ENCODE results near the gene CEPT1.

Gene CEPT1

DNA sequence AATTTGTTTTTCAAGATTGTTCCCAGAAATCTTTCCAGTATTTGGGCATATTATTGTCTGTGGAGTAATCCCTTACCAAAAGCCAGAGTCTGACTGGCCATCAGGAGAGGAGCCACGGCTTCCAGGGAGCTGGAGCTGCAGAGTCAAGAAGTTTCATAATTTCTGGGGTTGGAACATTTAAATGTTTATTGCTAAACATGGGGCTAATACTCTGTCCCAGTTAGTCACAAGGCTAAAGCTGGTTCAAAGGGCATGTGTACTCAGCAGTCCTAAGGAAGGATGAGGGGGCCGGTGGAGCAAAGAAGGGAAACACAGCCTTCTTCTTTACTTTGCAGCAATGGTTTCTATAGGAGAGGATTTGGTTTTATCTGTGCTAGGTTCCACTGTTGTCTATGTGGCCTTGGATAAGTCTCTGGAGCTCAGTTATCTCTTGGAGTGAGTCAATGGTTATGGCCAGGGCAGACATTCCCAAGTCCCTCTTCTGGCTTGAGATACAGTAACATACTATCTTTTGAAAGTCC, 51.0 kb downstream of the CEPT1 start:
- H3K27ac ChIP-seq = no peak overlapping the region
- TF ChIP-seq, protein P1, sequence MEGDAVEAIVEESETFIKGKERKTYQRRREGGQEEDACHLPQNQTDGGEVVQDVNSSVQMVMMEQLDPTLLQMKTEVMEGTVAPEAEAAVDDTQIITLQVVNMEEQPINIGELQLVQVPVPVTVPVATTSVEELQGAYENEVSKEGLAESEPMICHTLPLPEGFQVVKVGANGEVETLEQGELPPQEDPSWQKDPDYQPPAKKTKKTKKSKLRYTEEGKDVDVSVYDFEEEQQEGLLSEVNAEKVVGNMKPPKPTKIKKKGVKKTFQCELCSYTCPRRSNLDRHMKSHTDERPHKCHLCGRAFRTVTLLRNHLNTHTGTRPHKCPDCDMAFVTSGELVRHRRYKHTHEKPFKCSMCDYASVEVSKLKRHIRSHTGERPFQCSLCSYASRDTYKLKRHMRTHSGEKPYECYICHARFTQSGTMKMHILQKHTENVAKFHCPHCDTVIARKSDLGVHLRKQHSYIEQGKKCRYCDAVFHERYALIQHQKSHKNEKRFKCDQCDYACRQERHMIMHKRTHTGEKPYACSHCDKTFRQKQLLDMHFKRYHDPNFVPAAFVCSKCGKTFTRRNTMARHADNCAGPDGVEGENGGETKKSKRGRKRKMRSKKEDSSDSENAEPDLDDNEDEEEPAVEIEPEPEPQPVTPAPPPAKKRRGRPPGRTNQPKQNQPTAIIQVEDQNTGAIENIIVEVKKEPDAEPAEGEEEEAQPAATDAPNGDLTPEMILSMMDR (IDR thresholded peaks at IDR 0.05) = no peak
- peak in 1 of 2 donors; percentile 71 for DNase-seq
- peaks cover 0 to 8% (median 0%) of the 10 kb centered on the region in 4 donors for H3K4me1 ChIP-seq
- intact Hi-C loops (cut with DNase I; ENCODE audit: low total_unique reads) = no loop called here
- H3K9me3 ChIP-seq = no peaks in the 10 kb centered on the region
- H3K36me3 ChIP-seq = peaks cover 27 to 52% (median 28%) of the 10 kb centered on the region in 3 donors
- H3K4me3 ChIP-seq = no peak overlapping the region
- no peaks in the 10 kb centered on the region for H3K27me3 ChIP-seq

DNA sequence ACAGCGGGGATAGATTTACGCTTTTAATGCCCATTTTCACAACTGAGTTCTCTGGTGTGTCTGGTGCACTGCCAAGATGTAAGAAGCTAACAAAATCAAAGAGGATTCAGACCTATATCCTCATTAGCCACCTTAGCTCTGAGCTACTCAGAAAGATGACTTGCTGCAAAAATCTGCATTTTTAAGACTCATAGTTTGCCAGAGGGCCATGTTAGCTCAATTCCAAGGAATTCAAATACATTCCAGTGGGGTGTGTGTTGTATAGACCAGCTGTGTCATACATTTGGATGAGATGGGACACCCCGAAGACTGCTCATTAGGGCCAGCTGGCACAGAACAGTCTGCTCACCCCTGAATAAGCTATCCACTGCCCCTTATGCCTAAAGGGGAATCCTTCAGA, 51.5 kb downstream of the CEPT1 start:
- no peaks in the 10 kb centered on the region for H3K27me3 ChIP-seq
- H3K27ac ChIP-seq = peak overlapping the region in 1 of 2 donors; percentile 4
- peaks cover 0 to 8% (median 0%) of the 10 kb centered on the region in 4 donors for H3K4me1 ChIP-seq
- no peak for DNase-seq
- TF ChIP-seq, protein P1 (IDR thresholded peaks at IDR 0.05) = no peak
- intact Hi-C loops (cut with DNase I; ENCODE audit: low total_unique reads) = no loop called here
- no peaks in the 10 kb centered on the region for H3K9me3 ChIP-seq
- H3K36me3 ChIP-seq = peaks cover 22 to 52% (median 23%) of the 10 kb centered on the region in 3 donors
- H3K4me3 ChIP-seq = no peak overlapping the region

DNA sequence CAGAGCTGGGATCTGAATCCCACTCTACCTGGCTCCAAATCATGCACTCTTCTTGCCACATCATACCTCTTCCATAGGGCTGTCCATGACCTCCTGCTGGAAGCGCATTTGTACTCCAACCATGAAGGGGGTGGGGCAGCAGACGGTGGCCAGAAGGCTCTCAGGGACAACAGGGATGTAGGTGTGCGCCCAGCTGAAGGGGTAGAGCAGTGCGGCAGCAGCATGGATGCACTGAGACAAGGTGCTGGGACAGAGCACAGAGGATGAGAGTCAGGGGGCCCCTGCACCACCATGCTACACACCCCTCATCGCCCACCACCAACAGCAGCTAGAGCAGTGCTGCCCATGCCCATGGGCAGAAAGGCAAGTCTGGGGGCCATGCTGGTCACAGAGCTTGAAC, 52.1 kb downstream of the CEPT1 start:
- Histone ChIP-seq H3K4me3 (no peak overlapping the region), H3K27me3 (no peaks in the 10 kb centered on the region), H3K4me1 (peaks cover 0 to 8% (median 0%) of the 10 kb centered on the region in 4 donors), H3K27ac (peak overlapping the region; percentile 1 to 4), H3K36me3 (peaks cover 16 to 52% (median 17%) of the 10 kb centered on the region in 3 donors), H3K9me3 (no peaks in the 10 kb centered on the region)
- no peak for DNase-seq
- intact Hi-C loops (cut with DNase I; ENCODE audit: low total_unique reads) = no loop called here
- TF ChIP-seq, protein P1 (IDR thresholded peaks at IDR 0.05) = no peak

DNA sequence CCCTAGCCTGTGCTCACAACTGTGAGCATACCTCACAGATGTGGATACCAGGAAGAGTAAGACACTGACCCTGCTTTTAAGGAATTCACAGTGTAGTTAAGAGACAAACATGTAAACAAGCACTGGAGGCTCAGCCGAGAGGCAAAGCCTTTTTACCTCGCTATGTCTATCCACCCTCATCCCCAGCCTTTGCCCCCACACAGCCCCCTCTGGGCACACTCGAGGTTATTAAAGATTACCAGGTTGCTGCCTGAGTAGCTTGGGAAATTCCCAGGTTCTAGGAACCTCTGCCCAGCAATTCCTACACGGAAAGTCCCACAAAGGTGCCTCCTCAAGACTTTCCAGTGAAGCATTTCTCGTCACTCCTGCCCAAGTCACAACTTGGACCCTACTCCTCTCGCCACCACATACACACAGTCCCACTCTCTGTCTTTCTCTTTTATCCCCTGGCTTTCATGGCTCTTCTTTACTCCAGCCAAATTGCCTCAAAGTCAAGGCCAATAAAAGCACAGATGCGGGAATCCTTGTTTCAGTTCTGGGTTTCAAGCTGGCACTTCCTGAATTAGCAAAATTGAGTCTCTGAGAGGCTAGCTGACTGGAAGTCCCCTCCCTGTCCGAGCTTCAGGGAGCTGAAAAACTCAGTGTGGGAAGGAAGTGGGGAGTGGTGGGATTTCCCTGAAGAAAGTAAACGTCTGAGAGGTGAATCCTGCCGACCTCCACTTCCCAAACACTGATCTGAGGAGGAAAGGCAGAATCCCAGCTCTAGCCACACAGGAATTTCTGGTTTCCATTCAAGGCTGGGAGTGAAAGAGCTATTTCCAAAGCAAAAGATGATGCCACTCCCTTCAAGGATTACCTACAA, 52.9 kb downstream of the CEPT1 start:
- peaks cover 9 to 52% (median 9%) of the 10 kb centered on the region in 3 donors for H3K36me3 ChIP-seq
- peak overlapping the region; percentile 1 to 16 for H3K27ac ChIP-seq
- no peak overlapping the region for H3K4me3 ChIP-seq
- H3K4me1 ChIP-seq = peaks cover 0 to 8% (median 0%) of the 10 kb centered on the region in 4 donors
- TF ChIP-seq, protein P1 (IDR thresholded peaks at IDR 0.05) = no peak
- H3K9me3 ChIP-seq = no peaks in the 10 kb centered on the region
- H3K27me3 ChIP-seq = no peaks in the 10 kb centered on the region
- intact Hi-C loops (cut with DNase I; ENCODE audit: low total_unique reads) = no loop called here
- no peak for DNase-seq

DNA sequence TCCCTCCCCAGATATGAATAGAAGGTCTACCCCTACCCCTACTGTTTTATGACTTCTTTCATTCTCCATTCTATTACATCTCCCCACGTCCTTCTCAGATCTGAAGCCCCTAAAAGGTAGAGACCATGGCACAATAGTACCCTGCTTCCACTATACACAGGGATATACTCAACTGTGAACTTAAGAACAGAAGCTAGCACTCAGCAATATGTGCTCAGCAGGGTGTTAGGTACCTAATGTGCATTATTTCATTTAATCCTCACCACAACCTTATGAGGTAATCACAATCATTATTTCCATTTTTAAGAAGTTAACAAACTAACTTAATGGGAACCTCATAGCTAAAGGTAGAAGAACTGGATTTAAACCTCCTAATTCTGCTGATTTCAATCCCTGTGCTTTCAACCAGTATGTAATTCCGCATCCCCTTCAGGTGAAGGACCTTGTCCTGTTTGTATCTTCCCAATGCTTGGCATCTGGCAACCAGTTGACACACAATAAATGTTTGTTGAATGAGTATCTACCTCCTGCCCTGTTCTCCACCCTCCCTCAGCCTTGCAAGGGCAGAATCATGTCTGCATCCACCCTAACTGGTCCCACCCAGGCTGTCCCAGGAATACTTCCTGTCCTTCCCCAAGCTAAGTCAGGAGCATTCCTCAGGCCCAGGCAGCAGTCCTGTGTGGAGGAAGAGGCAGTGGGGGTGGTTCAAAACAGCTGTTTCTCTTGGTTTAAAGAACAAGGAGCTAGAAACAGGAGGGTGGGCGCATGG, 53.9 kb downstream of the CEPT1 start:
- Histone ChIP-seq H3K9me3 (no peaks in the 10 kb centered on the region), H3K27me3 (peaks cover 0 to 2% of the 10 kb centered on the region in 2 donors), H3K36me3 (peaks cover 0 to 41% (median 0%) of the 10 kb centered on the region in 3 donors), H3K4me3 (no peak overlapping the region), H3K4me1 (peaks cover 0 to 8% (median 0%) of the 10 kb centered on the region in 4 donors), H3K27ac (no peak overlapping the region)
- TF ChIP-seq, protein P1 (IDR thresholded peaks at IDR 0.05) = no peak
- DNase-seq = no peak
- intact Hi-C loops (cut with DNase I; ENCODE audit: low total_unique reads) = no loop called here

Measured in tibial artery (tissue), 4 donors.